ENCODE measurements around the gene GSK3A.

The GSK3A gene

DNA sequence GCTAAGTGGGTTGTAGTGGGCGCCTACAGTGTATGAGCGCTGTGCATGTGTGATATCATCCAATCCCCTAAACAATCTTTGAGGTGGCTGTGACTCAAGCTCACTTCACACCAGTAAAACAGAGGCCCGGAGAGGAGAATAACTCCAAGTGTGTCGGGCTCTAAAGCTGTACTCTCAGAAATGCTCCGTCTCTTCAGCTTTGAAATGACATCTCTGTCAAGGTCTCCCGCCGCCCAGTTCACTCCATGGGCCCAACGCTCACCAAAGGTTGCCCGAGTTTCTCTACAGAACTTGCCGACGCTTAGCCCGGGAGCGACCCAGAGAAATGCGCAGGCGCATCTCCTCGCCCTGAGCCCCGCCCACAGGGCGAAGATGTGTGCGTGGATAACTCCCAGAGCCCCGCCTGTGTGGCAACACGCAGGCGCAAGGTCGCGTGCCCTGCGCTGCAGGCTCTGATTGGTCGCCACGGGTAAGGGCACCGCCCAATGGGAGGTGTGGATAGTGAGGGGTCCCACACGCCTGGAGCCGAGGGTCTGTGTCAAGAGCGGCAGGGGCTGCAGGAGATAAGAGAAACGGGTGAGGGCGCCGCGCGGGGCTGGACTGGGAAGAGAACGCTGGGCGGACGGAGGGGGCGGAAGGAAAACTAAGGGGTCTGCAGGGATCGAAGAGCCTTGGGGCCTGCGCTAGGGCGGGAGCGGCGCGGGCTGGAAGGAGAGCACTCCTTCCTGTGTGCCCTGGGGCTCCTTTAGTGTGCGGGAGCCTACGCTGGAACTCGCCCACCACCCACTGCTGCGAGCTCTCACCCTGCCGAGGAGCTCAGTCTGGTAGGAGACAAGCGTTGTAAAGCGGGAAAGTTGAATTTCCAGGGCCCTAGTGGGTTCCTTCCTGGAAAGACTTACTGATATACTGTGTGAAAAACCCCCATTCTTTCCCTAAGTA lies 22.3 kb downstream of the GSK3A start, which contains the start of gene ZNF526:
ZNF526 (plus strand) TSS at position 501 of the 939 bp plus-strand sequence. CDS start 4,092 bp downstream, outside the sequence.
- DNase-seq = peak; percentile 94

DNA sequence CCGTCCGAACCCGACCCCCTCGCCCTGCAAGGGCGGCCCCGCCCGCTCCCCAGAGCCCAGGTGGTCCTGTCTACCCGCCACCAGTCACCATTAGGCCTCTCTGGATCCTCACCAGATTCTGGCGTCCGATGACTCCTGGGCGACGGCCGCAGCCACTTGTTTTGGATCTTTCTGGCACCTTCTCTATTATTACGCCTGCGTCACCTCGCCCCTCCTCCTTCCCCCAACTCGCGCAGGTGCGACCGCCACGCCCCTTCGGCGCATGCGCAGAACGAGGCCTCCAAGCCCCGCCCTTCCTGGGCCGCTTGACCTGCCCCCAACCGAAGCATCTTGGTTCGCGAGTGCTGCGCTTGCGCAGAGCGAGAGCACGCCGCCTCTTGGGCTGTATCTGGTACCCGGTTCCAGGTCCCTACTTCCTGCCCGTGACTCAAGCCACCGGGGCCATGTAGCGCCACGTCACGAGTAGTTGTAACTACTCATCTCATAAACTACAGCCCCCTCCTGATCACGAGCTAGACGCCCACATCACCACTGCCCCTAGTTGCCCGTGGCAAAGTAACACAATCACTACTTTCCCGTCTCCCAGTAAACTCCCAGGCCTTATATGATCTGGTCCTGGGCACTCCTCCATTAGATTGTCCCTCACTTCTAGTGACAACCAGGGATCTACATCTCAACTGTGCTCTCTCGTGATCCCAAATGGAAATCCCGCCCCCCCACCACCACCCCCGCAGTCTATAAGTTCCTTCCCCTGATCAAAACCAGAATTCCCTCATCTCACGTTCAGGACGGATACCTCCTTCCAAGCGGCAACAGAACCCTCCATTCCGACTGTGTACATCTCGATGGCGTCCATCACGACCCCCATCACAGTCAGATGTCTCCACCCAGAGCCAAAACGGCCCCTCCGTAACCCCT lies 24.6 kb downstream of the GSK3A start, which contains the start of gene DEDD2:
DEDD2 (minus strand) TSS at position 158 of the 918 bp plus-strand sequence. CDS start 670 bp downstream, outside the sequence.
- DNase-seq = peak; percentile 93

DNA sequence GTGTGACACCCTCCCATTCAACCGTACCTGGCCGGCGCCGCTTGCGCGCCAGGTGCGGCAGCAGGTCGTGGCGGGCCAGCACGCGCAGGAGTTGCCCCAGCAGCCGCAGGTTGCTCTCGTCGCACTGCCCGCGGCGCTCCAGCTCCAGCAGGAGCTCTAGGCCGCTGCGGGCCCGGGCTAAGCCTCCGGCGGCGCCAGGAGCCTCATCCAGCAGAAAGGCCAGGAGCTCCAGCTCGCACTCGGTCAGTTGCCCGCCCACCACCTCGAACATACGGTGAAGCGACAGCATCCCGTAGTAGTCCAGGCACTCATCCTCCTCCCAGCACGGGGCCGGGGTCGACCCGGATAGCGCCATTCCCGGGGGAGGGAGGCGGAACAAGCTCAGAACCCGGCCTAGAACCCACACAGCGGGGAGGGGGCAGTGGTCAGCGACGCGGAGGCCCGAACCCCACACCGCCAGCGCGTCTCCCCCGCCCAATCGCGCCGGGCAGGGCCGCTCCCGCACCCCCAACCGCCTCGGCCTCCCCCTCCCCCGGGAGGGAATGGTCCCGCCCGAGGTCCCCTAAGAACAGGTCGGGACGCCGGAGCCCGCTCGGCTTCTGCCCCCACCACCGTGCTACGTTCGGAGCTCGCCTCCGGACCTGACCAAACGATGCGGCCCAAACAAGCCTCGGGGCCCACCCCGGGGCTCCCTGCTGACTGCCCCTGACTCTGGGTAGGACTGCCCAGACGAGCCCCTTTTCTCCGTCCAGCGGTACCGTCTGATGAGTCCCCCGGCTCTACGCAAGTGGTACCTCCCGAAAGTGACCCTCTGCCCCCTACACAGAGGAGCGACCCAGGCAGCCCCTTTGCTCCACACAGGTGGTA lies 25.5 kb downstream of the GSK3A start:
- DNase-seq = no peak

DNA sequence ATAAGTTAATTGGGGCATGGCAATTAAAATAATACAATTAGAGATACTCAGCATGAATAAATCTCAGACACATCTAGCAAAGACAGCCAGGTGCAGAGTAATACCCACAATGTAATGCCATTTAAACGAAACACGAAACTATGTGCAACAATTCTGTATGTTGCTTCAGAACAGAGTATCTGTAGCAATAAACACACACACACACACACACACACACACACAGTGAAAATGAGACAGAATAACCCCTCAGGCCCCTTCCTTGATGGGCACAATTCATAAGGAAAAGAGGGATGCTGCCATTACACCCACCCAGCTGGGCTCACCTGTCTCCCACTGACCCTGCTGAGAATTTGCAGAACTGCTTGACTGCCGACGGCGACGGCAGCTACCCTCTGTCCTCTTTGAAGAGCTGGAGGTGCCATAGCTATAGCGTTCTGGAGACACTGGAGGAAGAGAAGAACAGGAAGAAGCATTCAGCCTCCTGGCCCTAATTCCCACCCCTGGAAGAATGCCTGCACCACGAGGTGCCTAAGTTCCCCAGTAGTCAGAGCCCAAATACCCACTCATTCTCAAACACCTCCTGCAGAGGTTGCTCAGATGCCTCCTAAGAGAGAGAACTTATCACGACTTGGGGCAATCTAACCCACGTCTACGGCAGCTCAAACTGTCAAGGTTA lies 27.5 kb downstream of the GSK3A start:
- DNase-seq = no peak

DNA sequence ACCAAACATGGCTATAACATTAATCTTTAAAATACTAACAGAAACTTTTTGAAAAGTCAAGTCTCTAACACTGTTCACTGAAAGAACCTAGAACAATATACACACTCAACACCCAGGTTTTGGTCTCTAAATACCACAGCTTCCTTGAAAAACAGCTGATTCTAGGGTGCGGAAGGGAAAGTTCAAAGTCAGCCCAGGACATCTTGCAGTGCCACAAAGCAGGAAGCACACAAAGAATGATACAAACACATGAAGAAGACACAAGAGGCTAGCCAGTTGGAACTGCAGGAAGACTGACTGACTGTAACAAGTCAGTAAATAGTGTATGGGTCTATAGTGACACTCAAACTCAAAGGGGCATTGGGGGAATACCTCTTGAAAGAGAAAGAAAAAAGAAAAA lies 29.5 kb downstream of the GSK3A start:
- DNase-seq = no peak

DNA sequence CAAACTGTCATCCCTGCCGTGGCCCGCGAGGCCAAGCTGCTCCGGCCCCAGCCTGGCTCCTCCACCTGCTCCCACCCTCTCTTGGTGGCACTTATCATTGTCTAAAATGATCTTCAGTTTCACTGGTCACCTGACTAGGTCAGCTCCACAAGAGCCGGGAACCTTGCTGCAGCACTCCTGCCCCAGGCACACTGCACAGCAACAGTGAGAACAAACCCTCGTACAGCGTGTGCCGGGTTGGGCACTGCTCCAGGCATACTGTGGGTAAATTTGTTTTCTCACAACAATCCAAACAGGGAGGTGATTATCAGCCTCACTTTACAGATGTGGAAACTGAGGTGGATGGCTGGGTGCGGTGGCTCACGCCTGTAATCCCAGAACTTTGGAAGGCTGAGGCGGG lies 33.8 kb downstream of the GSK3A start:
- DNase-seq = no peak

DNA sequence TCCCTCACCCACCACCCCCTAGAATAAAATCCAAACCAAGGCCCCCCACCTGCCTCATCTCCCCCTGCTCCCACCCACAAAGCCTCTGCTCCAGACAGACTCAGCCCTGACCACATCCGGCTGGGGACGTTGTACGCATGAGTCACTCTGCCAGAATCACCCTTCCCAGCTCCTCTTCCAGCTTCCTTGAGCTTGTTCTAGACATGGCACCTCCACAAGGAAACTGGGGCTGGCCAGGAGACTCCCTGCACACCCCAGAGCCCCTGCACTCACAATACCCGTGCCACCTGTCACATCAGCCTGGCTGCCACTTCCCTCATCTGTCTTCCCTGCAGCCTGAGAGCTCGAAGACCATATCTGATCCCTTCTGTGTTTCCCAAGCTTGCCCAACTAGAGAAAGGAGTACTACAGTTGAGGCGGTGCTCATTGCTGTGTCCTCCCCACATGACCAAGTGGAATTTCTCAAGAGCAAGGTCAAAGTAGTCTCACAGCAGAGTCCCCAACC lies 34.6 kb downstream of the GSK3A start:
- no peak for DNase-seq

DNA sequence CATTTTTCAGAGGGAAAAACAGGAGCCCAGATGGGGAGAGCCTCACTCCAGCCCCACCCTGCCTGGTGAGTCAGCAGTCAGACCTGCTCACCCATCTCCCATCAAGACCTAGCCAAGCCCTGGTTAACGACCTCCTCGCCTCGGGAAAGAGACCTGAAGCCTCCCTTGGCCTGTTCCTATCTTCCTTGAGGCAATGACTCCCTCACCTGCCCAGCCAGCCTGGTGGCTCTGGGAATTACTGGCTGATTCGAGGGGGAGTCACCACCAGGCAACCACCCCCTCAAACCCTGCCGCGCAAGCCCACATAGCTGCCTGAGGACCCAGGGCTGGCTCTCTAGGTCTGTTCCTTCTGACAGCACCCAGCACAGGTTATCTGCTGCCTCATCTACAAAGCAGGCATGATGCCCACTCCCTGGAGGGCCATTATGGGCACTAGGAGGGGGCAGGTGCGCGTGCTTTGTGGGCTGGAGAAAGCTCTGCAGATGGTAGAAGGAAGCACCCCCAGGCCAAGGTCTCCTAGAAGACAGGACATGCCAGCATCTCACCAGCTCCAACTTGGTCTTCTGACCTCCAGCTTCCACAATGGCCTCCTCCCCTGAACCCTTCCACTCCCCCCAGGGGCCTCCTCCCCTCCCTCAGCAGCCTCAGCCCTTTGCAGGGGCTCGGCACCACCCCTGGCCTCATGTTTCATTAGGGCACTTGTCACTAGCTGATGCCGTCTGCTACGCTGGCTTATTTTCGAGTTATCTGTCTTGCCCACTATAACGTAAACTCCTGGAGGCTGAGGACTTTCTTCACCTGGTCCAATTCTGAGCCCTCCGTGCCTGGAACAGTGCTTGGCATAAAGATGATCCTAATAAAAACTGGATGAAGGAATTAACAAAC lies 35.3 kb downstream of the GSK3A start:
- DNase-seq = no peak

DNA sequence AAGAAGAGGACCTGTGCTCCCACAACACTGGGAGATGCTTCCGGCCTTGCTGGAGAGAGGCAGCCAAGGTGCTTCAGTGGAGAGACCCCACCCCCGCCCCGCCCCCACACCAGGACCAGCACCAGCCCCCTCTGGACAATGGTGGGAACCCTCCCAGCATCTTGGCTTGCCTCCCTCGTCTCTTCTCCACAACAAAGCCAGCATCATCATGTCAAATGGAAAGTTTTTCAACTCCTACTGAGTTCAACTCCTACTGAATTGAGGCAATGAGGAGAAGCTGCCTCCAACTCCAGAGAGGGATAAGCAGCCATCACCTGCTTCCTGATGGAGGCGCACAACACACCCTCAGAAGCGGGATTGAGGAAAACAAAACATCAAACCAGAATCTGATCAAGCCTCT lies 37.7 kb downstream of the GSK3A start:
- no peak for DNase-seq

DNA sequence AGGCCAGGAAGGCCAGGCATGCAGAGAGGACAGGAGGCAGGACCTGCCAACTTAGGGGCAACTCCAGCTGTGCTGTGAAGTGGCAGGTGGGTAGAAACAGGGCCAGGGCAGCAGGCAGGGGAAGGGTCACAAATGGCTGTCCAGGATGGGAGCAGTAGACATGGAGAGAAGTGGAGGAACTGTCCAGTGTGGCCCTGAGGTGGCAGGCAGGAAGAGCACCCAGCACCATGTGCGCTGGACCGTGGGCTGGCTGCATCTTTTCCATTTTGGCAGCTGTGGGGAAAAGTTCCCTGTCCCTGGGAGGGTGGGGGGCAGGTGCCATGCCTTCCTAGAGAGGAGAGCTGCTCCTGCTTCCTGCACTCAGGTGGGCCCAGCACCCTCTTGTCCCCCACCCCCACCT lies 38.7 kb downstream of the GSK3A start:
- no peak for DNase-seq

DNA sequence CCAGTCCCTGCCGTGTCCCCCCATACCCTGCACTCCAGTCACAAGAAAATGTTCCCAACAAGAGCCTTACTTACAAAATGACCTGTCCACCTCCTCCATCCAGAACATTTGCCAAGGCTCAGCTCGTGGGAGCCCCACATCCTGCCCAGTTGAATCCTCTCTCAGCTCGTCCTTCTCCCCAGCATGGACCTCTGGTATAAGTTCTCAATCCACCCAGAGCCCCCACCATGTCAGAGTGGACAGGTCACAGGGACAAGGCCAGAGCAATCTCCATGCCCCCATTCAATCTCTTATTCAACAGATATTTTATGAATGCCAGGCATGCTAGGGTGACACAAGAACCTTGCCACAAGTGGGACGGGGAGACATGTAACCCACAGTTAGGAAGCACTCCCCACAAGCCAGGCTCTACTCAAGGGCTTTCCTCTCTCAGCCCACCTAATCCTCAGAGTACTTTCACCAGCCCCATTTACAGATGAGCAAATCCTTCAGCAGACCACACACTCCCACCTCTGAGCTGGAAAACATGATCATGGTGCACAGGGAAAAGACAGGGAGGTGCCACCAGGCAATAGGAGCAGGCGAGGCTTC lies 40.0 kb downstream of the GSK3A start:
- no peak for DNase-seq

DNA sequence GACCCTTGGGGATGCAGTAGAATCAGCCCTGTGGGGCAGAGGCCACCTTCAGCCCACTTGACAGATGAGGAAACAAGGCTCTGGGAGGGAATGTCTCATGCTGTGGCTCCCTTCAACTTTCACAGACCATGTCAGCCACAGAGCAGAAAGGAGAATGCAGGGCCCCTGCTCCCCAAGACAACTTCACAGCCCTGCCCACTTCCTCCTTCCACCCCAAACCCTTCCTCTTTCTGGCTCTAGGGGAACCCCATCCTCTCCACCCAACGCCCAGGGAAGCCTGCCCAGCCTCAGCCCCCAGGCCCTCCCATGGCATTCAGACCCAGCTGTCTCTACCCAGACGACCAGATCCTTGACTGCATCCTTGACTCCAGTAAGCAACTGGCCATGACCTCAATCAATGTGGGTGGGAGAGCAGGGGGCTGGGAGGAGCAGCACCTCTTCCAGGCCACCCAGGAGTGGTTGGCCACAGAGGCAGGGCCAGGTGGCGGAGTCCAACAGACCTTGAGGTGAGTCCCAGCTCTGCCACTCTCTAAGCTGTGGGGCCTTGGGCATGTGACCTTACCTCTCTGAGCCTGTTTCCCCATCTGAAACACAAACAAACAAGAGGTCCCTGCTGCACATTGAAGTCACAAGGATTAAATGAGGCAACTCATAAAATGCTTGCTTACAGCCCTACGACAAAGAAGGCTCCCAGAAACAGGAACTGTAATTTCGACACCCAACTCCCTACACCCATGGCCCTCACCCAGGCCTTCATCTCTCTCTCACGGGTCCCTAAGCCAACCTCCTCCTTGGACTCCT lies 40.7 kb downstream of the GSK3A start:
- DNase-seq = no peak

DNA sequence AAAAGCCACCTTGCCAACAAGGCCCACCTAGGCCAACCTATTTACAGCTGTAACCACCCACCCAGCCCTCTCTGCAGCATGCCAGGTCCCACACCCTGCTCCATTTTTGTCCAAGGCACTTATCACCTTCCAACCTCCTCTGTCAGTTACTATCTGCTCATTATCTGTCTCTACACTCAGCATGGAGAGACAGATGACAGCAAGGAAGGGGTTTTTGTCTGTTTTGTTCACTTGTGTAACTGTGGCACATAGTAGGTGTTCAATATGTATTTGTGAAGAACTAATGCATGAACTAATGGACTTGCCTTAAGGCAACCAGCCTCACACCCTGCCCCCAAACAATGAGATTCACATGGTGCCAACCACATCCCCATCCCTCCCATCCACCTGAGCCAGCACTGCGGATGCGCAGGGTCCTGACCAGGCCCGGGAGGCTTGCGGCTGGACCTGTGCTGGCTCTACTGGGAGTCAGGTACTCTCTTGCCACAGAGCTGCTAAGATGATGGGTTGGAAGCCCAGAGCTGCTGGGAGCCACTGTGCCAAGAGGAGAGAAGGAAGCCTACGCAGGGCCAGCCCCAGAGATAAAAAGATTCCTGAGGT lies 42.2 kb downstream of the GSK3A start:
- no peak for DNase-seq

DNA sequence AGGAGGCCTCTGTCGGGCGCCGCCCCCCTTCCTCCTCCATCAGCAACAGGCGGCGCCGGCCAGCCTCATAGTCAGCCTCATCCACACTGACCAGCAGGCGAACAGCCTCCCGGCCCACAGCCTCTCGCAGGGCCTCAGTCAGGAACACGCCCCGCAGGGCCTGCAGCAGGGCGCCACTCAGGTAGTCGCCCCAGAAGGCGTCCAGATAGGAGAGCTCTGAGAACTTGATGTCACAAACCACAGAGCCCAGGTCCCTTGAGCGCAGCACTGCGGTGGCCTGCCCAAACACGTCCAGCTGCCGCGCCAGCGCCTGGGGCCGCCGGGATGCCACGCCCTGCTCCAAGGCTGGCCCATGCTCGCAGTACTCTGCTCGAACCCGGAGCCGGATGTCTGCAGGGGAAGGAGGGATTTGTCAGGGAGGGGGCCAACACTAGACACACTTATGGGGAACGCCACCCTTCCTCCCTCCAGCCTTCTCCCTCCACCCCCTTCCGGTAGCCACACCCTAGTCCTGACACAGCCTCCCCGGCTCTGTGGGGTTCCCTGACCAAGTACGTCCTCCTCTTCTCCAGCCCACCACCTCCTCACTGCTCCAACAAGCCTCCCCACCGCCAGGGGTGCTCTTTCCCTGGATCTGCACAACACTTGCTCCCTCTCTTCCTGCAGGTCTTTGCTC lies 42.8 kb downstream of the GSK3A start:
- DNase-seq = peak; percentile 14

DNA sequence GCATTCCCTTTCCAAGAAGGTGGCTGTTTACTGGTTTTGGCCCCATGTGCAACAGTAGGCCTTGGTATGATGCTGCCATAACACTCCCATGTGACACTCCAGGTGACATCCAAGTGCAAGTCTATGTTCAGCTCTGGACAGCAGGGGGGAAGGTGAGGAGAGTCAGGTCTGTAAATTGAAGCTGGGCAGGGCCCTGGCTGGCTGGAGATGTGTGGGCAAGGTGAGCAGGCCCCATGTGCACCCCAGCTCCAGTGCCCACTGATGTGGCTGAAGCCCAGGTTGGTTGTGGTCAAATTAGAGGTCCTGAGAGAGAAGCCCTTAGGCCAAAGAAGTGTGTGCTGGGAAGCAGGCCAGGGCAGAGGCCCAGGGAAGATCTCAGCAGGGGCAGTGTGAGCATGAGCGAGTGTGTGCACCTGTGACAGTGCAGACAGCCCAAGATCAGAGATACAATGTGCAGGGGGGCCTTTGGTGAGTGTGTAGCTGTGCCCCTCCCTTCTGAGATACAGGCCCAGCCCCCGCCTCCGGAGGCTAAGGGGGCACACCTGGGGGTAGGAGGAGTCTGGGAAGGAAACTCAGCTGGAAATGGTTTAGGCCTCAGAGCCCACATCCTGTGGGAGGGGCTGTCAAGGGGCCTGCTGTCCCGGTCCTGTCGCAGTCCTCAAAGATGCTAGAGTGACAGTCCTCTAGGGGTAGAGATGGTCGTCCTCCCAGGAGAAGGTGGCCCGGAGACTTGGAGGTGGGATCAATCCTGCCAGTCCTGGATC lies 43.5 kb downstream of the GSK3A start:
- DNase-seq = no peak

DNA sequence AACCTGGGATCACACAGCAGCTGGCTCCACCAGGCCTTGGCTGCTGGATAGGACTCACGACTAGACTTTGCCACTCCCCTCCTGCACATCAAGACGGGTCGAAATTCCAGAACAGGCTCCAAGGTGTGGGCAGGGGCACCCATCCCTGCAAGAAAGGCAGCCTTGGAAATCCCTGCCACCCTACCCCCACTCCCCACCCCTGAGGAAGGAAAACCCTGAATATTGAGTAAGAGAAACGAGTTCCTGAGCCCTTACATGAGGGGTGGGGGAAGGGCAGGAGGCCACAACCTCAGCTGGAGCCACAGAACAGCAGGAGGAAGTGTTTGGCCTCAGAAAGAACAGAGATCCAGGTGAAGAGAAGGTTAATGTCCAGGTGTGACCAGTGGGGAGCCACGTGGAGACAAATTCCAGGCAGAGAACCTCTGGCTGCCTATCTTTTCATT lies 45.0 kb downstream of the GSK3A start:
- DNase-seq = no peak
